ENCODE results near the gene COL25A1.

The COL25A1 gene

DNA sequence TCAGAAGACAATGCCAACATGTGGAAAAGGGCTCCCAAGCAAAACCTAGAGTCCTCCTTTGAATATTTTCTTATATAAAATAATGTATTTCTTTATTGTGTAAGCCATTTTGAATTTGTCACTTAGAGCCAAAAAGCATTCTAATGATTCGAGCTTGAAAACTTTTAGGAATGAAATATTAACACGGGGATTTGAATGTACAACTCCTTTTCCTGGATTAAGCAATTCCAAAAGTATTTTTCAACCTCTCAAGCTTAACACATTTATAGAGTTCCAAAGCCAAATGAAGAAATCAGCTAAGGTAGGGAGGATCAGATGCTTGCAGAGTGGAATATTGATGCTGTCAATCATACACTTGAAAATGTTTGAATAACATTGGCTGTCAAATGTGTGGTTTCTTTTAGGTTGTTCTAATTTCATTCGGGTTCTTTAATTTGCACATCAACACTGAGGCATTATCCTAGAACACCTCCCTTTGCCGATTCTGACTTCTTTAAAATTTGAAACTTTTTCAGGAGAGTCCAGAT lies 472.4 kb downstream of the COL25A1 start:
- FAIRE-seq (no peak), DNase-seq (ENCODE audit: low spot score) (no peak)

- FAIRE-seq, result no peak
- DNase-seq (ENCODE audit: low spot score), result no peak
Measured at GRCh38 chr4:108828620-108829019, 473.8 kb downstream of the COL25A1 start.

- no peak for DNase-seq (ENCODE audit: low spot score)
- FAIRE-seq, result no peak
Measured at GRCh38 chr4:108825737-108826136, 476.7 kb downstream of the COL25A1 start.

- DNase-seq (ENCODE audit: low spot score) (no peak), FAIRE-seq (no peak)
Measured at GRCh38 chr4:108821351-108821930, 481.0 kb downstream of the COL25A1 start.

- DNase-seq (ENCODE audit: low spot score) (no peak), FAIRE-seq (no peak)
Measured at GRCh38 chr4:108820492-108821350, 481.7 kb downstream of the COL25A1 start.

GRCh38 chr4:108814326-108814725 lies 488.1 kb downstream of the COL25A1 start:
- FAIRE-seq (no peak), DNase-seq (ENCODE audit: low spot score) (no peak)

DNA sequence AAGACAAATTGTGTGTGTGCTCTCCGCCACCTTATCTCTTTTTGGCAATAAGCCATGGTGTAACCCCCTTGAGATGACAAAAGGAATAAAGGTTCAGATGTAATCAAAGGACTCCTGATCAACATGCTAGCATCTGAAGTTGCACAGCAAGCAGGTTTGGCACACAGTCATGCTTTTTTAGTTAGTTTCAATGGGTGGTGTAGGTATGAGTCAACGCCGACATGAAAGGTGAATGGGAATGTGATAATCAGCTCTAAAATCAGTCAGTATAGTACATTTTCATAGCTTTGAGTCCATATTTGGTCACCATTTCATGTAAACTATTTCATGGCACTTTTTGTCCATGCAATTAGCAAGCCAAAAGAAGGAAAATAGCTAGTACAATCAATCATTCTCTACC lies 489.2 kb downstream of the COL25A1 start:
- DNase-seq (ENCODE audit: low spot score) (no peak), FAIRE-seq (no peak)

DNA sequence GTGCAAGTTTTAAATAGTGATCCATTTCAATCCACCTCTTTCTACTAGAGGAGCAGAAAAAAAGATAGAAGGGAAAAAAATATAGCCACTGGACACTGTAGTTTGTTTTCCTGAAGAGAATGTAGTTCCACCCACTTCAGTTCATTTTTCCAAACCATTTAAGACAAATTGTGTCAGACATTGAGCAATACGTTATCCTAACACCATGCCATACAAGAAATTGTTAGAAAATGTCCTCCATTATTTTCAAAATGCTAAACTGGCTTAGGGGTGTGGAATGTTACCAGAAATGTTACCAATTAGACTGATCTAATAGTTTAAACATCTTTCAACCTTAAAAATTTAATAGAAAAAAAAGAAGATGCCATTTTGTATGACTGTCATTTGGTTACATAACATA lies 491.0 kb downstream of the COL25A1 start:
- no peak for DNase-seq (ENCODE audit: low spot score)
- FAIRE-seq, result no peak

DNA sequence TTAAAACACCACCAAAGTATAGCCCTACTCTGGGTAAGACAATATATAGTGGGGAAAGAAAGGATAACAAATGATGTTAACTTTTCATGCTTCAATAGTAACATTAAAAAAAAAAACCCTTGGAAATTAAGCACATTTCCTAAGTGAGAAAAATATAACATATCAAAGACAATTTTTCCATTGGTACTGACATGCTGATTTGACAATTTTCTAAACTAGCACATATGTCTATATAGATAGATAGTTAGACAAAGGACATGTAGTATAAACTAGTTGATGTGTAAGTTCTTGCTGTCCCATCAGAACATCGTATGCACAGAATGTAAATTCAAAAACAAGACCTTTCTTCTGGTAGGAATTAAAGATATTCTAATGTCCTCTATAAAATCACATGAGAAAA lies 492.4 kb downstream of the COL25A1 start:
- no peak for DNase-seq (ENCODE audit: low spot score)
- FAIRE-seq, result no peak

GRCh38 chr4:108804648-108805273 lies 497.7 kb downstream of the COL25A1 start:
- DNase-seq (ENCODE audit: low spot score) (no peak), FAIRE-seq (no peak)

DNA sequence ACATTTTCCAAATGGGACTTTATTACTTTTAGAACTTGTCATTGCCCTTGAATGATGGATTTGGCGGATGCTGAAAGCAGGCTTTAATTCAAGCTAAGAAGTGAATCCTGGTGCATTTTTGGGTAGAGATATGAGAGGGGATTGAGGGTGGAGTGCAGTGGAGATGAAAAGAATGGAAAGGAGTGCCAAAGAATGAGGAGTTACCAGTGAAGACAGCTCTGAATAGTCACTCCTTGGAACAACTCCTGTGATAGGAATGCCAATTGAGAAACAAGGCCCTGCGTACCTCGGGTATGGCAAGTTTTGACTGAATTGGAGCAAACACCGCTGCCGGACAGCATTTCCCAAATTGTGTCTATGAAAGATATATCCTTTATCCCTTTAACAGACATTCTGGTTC lies 503.2 kb downstream of the COL25A1 start:
- FAIRE-seq (no peak), DNase-seq (ENCODE audit: low spot score) (no peak)

- no peak for FAIRE-seq
Measured at GRCh38 chr4:108796173-108796572, 506.3 kb downstream of the COL25A1 start.

GRCh38 chr4:108795733-108796132 lies 506.7 kb downstream of the COL25A1 start:
- DNase-seq (ENCODE audit: low spot score), result no peak
- no peak for FAIRE-seq

More at GRCh38 chr4:108796173-108796572, 506.3 kb downstream of the COL25A1 start:
- DNase-seq (ENCODE audit: low spot score), result no peak

DNA sequence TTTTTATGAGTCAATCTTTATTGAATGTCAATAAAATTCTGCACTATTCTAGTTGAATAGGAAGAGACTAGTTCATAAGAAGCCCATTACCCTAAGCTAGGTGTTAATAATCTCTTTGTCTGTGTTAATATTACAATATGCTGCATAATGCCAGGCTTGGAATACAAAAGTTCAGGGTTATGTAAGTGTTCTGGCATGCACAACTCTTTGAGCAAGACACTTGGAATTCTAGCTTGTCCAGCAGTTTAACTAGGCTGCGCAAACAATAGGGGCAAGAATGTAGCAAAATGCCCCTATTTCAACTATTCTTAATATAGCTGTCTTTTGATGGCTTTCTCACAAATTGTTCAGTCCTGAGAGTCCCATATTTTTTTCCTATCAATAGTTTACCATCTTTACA lies 508.3 kb downstream of the COL25A1 start:
- no peak for DNase-seq (ENCODE audit: low spot score)
- FAIRE-seq, result no peak

DNA sequence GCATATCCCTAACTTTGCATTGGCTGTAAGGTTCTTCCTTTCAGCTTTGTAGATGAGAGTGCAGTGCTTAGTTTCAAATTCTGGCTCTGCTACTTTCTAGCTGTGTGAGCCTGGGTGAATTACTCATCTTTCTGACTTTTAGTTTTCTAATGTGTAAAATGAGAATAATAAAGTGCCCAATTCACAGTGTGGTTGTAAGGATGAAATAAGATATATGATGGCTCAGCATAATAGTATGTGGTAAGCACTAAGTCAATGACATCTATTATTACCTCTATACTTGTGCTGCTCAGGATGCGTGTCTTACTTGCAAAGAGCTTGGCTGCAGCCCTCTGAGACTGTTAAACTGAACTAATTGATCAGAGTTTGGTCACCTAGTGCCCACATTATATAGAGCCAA lies 509.0 kb downstream of the COL25A1 start:
- DNase-seq (ENCODE audit: low spot score) (no peak), FAIRE-seq (no peak)

DNA sequence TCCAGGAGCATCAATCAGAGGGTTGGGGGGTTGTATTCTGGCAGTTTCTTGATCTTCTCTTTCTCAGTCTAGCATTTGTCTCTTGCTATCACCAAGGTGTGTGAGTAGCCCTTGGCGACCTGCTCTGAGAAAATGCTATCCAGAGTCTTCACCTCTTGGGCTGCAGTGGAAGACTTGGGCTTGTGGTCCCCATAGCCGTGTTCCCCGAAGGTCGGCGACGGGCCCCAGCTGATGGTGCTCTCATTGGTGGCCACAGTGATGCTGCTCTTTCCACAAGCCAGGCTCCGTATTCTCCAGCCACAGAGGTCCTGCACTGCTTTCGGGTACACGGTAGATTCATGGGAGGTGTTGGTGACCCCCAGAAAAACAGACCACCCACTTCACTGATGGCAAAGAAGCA lies 513.7 kb downstream of the COL25A1 start:
- DNase-seq (ENCODE audit: low spot score) (no peak), FAIRE-seq (no peak)

DNA sequence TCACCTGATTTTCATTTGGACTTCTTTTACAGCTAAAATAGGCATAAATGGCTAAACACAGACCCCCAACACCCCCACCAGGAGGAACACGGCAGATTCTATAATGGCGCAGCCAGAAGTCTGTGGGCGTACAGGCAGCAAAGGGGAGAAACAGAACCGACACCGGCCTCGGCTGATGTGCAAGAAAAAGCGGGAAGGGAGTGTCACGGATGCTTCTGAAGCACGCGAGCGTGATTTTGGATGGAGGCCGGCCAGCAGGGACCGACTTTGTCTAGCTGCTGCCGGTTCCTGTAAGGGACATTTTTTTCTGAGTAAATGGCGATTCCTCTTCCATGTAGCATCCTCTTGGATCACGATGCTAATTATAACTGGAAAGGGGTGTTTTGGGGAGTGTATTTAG lies 514.7 kb downstream of the COL25A1 start:
- FAIRE-seq (no peak), DNase-seq (ENCODE audit: low spot score) (no peak)

GRCh38 chr4:108787106-108787505 lies 515.4 kb downstream of the COL25A1 start:
- FAIRE-seq (no peak), DNase-seq (ENCODE audit: low spot score) (no peak)

DNA sequence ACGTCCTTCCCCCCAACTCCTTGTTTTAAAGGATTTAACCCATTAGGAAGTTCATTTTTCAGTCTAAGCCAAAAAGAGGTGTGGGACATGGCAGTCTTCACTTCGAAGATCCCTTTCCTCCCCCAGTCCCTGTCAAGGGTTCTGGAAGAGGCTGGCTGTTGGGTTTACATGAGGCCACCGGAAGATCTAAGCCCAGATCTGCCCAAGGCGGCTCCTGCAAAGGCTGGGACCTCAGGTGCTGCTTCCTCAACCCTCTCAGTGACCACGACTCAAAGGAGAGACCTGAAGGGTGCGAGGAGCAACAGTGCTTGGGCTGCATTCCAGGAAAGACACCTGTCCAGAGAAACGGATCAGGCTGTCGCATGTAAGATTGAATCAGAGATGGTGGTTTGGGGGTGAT lies 516.1 kb downstream of the COL25A1 start:
- FAIRE-seq (no peak), DNase-seq (ENCODE audit: low spot score) (no peak)

DNA sequence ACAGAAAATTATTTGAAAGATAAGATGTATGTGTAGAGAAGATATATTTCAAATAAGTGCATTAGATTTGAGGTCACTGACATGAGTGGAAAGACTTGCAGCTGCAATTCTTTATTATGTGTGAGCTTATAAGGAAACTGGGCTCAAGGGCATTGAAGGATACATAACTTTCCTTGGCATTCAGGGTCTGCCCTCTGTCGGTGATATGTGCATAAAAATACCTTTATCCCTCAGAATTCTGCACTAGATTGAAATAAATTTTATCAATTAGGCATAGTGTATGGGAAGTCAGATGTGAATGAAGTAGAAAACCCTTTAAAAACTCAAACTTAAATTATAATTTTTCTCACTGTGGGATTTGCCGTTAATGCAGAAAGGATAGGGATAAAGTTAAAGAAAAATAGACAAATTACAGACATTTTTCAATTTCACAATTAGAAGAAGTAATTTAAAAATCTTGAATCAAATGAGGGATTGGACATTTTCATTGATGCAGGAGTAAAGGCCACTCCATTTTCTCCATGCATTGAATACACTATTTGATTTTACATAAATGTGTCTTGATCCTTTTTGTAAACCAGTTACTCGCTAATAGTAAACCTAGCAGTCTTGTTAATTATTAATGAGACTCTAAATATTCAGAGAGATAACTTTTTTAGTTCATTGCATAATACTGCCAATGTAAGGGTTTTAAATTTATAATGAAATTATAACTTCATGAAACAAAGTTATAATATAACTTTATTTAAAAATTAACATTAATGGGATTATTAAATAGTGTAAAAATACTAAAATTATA lies 518.6 kb downstream of the COL25A1 start:
- FAIRE-seq, result no peak
- DNase-seq (ENCODE audit: low spot score), result no peak

GRCh38 chr4:108779958-108780357 lies 522.5 kb downstream of the COL25A1 start:
- FAIRE-seq (no peak), DNase-seq (ENCODE audit: low spot score) (no peak)

DNA sequence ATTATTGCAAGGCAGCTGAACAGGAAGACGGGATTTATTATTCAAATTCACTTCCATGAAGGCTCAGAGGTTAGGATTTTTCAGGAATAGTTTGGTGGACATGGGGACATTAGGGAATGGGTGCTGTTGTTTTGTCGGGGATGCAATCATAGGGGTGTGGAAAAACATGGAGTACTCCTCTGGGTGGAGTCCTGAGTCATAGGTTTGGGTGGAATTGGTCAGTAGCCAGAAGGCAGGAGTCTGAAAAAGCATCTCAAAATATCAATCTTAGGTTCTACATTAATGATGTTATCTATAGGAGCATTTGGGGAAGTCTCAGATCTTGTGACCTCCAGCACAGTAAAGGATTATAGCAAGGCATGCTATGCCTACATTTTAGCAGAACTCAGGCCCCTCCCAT lies 525.1 kb downstream of the COL25A1 start:
- FAIRE-seq (no peak), DNase-seq (ENCODE audit: low spot score) (no peak)

All from RCC 7860 (cell line).